Effector memory CD8-positive, alpha-beta T cell (primary cell): ENCODE data around the gene GALNT2.
A peak's percentile ranks its signal among the peaks of the same experiment; 100 is the strongest.

Experiments
- ATAC-seq: fragments of 150-1000 bp; cut with Tn5 transposase; replicated peaks from 2 replicates; pipeline ENCODE4 v1.10.0; 2021; ENCODE audit warnings: mild to moderate bottlenecking, moderate library complexity
- DNase-seq, 3 experiments: peaks; one replicate each; pipeline ENCODE4 v3.0.0; 2021
- H3K27ac Mint-ChIP-seq, 2 donors: one replicate each; pipeline ENCODE4 v1.8.0; 2022; ENCODE audit warnings: mild to moderate bottlenecking in 2 of 2, mixed read lengths in 2 of 2, moderate library complexity in 2 of 2
- H3K27me3 Mint-ChIP-seq, 2 donors: one replicate each; pipeline ENCODE4 v1.8.0; 2022; ENCODE audit warnings: mixed read lengths in 2 of 2
- H3K36me3 Mint-ChIP-seq: one replicate; pipeline ENCODE4 v1.8.0; 2022; ENCODE audit warnings: mild to moderate bottlenecking, moderate library complexity, mixed read lengths; ENCODE audit not compliant: insufficient read depth
- H3K4me1 Mint-ChIP-seq, 2 donors: one replicate each; pipeline ENCODE4 v1.8.0; 2022; ENCODE audit warnings: low read depth in 2 of 2, mixed read lengths in 2 of 2
- H3K4me3 Mint-ChIP-seq, 2 donors: one replicate each; pipeline ENCODE4 v1.8.0; 2022; ENCODE audit warnings: mild to moderate bottlenecking in 2 of 2, mixed read lengths in 2 of 2, moderate library complexity in 2 of 2
- H3K9me3 Mint-ChIP-seq, 2 donors: one replicate each; pipeline ENCODE4 v1.8.0; 2022; ENCODE audit warnings: mixed read lengths in 2 of 2

GALNT2 gene

GRCh38 chr1:230236301-230237008 lies 169.4 kb downstream of the GALNT2 start:
- Mint-ChIP-seq H3K4me3 (no peak overlapping the region), H3K9me3 (no peaks in the 10 kb centered on the region), H3K27me3 (no peaks in the 10 kb centered on the region), H3K4me1 (peaks cover 7 to 20% of the 10 kb centered on the region in 2 donors), H3K27ac (no peak overlapping the region), H3K36me3 (no peaks in the 10 kb centered on the region)
- DNase-seq, result no peak
- ATAC-seq, result no peak

GRCh38 chr1:230237009-230237370 lies 170.0 kb downstream of the GALNT2 start:
- H3K9me3 Mint-ChIP-seq, result no peaks in the 10 kb centered on the region
- H3K4me3 Mint-ChIP-seq, result no peak overlapping the region
- no peak for ATAC-seq
- H3K27ac Mint-ChIP-seq, result no peak overlapping the region
- DNase-seq, result no peak
- peaks cover 7 to 20% of the 10 kb centered on the region in 2 donors for H3K4me1 Mint-ChIP-seq
- H3K27me3 Mint-ChIP-seq, result no peaks in the 10 kb centered on the region
- no peaks in the 10 kb centered on the region for H3K36me3 Mint-ChIP-seq

- no peak overlapping the region for H3K27ac Mint-ChIP-seq
- ATAC-seq (no peak), DNase-seq (no peak)
- H3K27me3 Mint-ChIP-seq, result no peaks in the 10 kb centered on the region
- peaks cover 7 to 20% of the 10 kb centered on the region in 2 donors for H3K4me1 Mint-ChIP-seq
- H3K36me3 Mint-ChIP-seq, result no peaks in the 10 kb centered on the region
- no peaks in the 10 kb centered on the region for H3K9me3 Mint-ChIP-seq
- H3K4me3 Mint-ChIP-seq, result no peak overlapping the region
These were observed 170.8 kb downstream of the GALNT2 start for GRCh38 chr1:230237805-230238204.

DNA sequence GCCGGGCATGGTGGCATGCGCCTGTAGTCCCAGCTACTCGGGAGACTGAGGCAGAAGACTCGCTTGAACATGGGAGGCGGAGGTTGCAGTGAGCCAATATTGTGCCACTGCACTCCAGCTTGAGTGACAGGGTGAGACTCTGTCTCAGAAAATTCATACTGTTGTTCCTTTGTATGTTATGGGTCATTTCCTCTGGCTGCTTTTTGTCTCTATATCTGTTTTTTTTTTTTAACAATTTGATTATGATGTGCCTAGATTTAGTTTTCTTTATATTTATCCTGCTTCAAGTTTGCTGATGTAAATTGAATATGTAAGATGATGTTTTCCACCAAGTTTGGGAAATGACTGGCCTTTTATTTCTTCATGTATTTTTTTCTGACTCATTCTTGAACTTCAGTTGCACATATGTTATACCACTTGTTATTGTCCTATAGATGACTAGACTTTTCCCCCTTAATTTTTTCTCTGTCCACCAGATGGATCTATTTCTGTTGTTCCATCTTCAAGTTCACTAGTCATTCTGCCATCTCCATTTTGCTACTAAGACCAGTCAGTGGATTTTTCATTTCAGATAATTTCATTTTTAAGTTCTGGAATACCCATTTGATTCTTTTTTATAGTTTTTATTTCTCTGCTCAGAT lies 173.5 kb downstream of the GALNT2 start:
- DNase-seq, result no peak
- no peak for ATAC-seq
- no peaks in the 10 kb centered on the region for H3K9me3 Mint-ChIP-seq
- no peak overlapping the region for H3K4me3 Mint-ChIP-seq
- H3K36me3 Mint-ChIP-seq, result peaks cover 9% of the 10 kb centered on the region
- no peaks in the 10 kb centered on the region for H3K27me3 Mint-ChIP-seq
- H3K4me1 Mint-ChIP-seq, result peaks cover 7 to 16% of the 10 kb centered on the region in 2 donors
- peak overlapping the region in 1 of 2 donors; percentile 21 for H3K27ac Mint-ChIP-seq

- no peaks in the 10 kb centered on the region for H3K27me3 Mint-ChIP-seq
- peaks cover 21% of the 10 kb centered on the region for H3K36me3 Mint-ChIP-seq
- DNase-seq, result no peak
- H3K4me3 Mint-ChIP-seq, result no peak overlapping the region
- H3K9me3 Mint-ChIP-seq, result no peaks in the 10 kb centered on the region
- no peak overlapping the region for H3K27ac Mint-ChIP-seq
- peaks cover 7 to 12% of the 10 kb centered on the region in 2 donors for H3K4me1 Mint-ChIP-seq
- ATAC-seq, result no peak
These were observed 175.3 kb downstream of the GALNT2 start for GRCh38 chr1:230242326-230242725.

GRCh38 chr1:230243146-230243545 lies 176.1 kb downstream of the GALNT2 start:
- no peaks in the 10 kb centered on the region for H3K27me3 Mint-ChIP-seq
- ATAC-seq (no peak), DNase-seq (no peak)
- H3K4me3 Mint-ChIP-seq, result no peak overlapping the region
- no peaks in the 10 kb centered on the region for H3K9me3 Mint-ChIP-seq
- H3K36me3 Mint-ChIP-seq, result peaks cover 21% of the 10 kb centered on the region
- H3K4me1 Mint-ChIP-seq, result peaks cover 7 to 12% of the 10 kb centered on the region in 2 donors
- H3K27ac Mint-ChIP-seq, result no peak overlapping the region

DNA sequence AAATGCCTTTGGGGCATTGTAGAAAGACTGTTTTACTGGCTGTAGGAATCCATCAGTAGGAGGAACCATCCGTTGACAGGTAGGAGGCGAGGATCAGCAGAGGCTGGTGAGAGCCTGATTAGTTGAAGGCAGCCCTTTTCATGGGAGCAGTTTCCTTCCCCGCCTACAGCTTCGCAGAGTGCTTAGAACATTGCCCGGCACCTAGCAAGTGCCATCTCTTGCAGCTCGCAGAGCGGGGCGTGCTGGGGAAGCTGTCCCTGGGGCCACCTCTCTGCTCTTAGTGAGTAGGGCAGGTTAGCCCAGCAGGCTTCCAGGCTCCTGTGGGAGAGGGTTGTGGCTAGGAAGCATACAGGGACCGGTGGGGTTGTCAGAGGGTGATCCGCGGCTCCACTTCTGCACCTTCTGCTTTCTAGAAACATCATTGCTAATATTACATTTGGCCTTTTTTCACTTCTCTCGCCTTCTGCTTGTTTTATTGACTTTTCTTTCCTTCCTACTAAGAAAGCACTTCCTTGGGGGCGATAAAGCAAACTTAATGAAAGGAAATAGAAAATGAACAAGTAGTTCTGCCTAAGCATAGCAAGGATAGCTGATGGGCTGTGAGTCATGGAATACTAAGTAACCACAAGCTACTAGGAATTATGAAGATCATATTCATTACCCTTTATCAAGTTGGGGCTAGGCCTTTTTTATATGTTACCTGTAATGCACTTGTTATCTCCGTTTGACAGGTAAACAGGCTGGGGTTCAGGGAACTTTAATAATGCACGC lies 176.7 kb downstream of the GALNT2 start:
- peaks cover 21% of the 10 kb centered on the region for H3K36me3 Mint-ChIP-seq
- H3K27me3 Mint-ChIP-seq, result no peaks in the 10 kb centered on the region
- H3K4me3 Mint-ChIP-seq, result no peak overlapping the region
- no peak for DNase-seq
- no peak overlapping the region for H3K27ac Mint-ChIP-seq
- no peak for ATAC-seq
- H3K9me3 Mint-ChIP-seq, result no peaks in the 10 kb centered on the region
- H3K4me1 Mint-ChIP-seq, result peaks cover 7 to 14% of the 10 kb centered on the region in 2 donors

GRCh38 chr1:230246551-230246950 lies 179.5 kb downstream of the GALNT2 start:
- no peaks in the 10 kb centered on the region for H3K9me3 Mint-ChIP-seq
- H3K27ac Mint-ChIP-seq, result peak overlapping the region in 1 of 2 donors; percentile 6
- ATAC-seq (no peak), DNase-seq (no peak)
- peaks cover 0 to 8% of the 10 kb centered on the region in 2 donors for H3K4me1 Mint-ChIP-seq
- H3K4me3 Mint-ChIP-seq, result no peak overlapping the region
- H3K36me3 Mint-ChIP-seq, result peaks cover 31% of the 10 kb centered on the region
- no peaks in the 10 kb centered on the region for H3K27me3 Mint-ChIP-seq

DNA sequence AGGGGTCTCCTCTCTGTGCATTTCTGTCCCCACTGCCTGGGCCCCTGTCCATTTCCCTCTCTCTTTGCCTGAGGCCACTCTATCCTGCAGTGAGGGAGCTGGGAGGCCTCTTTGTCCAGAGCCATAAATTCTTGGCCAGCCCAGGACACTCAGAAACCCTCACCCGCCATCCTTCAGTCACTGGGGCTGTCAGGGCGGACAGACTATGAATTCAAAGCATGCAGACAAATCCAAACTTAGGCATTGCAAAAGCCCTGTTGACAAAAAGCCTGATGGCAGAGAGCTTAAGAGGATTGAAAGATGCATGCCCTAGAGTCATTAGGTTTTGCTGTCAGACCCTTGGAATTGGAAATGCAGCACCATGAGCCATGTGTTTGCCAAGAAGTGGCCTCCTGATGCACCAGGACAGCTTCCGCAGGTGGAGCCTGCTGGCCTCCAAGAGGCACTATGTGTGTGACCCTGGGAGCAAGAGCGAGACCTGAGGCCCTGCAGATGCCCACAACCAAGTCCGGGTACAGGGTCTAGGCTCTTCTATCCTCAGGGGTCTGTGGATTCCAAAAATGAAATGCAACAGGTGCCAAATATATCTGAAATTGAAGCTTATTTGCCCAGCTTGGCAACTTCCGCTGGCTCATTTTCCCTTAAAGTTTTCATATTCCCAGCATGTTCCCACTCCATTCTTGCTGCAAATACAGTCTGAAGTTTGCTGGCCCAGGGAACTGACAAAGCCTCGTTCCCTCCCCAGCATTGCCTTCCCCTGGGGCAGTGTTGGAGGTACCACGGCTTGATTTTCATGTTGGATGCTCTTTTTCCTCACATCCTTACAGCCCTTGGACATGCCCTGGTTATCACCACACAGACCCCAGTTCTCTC lies 181.2 kb downstream of the GALNT2 start:
- H3K4me3 Mint-ChIP-seq, result no peak overlapping the region
- no peaks in the 10 kb centered on the region for H3K9me3 Mint-ChIP-seq

DNA sequence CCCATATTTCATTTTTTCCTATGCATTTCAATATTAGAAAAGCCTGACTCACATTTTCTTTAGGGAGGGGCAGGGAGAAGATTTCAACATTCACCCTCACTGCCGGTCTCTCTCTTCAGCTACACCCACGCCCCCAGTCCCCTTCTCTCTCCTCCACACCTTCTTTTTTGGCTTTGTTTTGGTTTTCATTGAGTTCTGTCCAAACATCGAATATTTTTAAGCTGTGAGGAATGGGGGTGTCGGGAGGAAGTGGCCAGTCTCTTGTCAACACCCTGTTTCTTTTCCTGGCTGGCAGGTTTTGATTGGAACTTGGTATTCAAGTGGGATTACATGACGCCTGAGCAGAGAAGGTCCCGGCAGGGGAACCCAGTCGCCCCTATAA lies 181.8 kb downstream of the GALNT2 start:
- no peak for ATAC-seq
- peak overlapping the region in 1 of 2 donors; percentile 49 for H3K27ac Mint-ChIP-seq
- H3K27me3 Mint-ChIP-seq, result no peaks in the 10 kb centered on the region

More for the DNA sequence above, 181.2 kb downstream of the GALNT2 start:
- Mint-ChIP-seq H3K4me1 (peaks cover 0 to 8% of the 10 kb centered on the region in 2 donors), H3K36me3 (peaks cover 36% of the 10 kb centered on the region), H3K27ac (peak overlapping the region in 1 of 2 donors; percentile 49), H3K27me3 (no peaks in the 10 kb centered on the region)
- ATAC-seq (no peak), DNase-seq (no peak)

GRCh38 chr1:230249695-230250480 lies 182.8 kb downstream of the GALNT2 start:
- Mint-ChIP-seq H3K27me3 (no peaks in the 10 kb centered on the region), H3K4me1 (peaks cover 0 to 8% of the 10 kb centered on the region in 2 donors), H3K27ac (peak overlapping the region in 1 of 2 donors; percentile 23), H3K36me3 (peaks cover 32% of the 10 kb centered on the region), H3K9me3 (no peaks in the 10 kb centered on the region), H3K4me3 (no peak overlapping the region)
- ATAC-seq, result no peak
- DNase-seq, result no peak

More for the DNA sequence above, 181.8 kb downstream of the GALNT2 start:
- H3K4me3 Mint-ChIP-seq, result no peak overlapping the region
- H3K36me3 Mint-ChIP-seq, result peaks cover 36% of the 10 kb centered on the region
- peaks cover 0 to 8% of the 10 kb centered on the region in 2 donors for H3K4me1 Mint-ChIP-seq
- no peak for DNase-seq
- no peaks in the 10 kb centered on the region for H3K9me3 Mint-ChIP-seq

DNA sequence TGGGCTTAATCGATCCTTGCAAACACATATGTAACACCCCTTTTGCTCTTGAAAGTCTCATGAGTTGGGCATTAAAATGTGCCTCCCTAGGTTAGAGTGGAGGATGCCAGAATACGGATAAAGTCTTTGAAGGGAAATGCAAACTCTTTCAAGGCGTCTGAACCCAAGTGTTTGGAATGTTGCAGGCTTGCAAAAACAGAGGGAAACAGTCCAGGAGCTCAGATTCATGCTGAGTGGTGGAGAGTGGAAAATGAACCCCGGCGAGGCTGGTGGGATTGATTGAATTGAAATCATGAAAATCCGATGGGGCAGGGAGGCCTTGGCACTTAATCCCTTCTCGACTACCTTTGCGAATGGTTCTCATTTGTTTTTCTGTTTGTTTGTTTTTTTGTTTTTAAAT lies 183.6 kb downstream of the GALNT2 start:
- no peak for ATAC-seq
- no peak overlapping the region for H3K27ac Mint-ChIP-seq
- DNase-seq, result no peak
- peaks cover 0 to 8% of the 10 kb centered on the region in 2 donors for H3K4me1 Mint-ChIP-seq
- no peak overlapping the region for H3K4me3 Mint-ChIP-seq
- H3K27me3 Mint-ChIP-seq, result no peaks in the 10 kb centered on the region
- H3K9me3 Mint-ChIP-seq, result no peaks in the 10 kb centered on the region
- H3K36me3 Mint-ChIP-seq, result peaks cover 34% of the 10 kb centered on the region
